MCF 10A (cell line): ENCODE results near the gene NFATC1. TPM values are rescaled to one million over a fixed set of nuclear protein-coding genes. Genes with fewer than 3 reads are reported as not detected.

Source experiments
- BruUV-seq: library from RNA; stranded (reverse); fragments of 400-500 nt; replicated peaks from 2 replicates; lab custom pipeline; 2021; lab: Mats Ljungman, UMichigan
- CTCF ChIA-PET: fragments of 300-600 bp; sonication (Branson Sonifier 250); formaldehyde crosslinking; extraction: SDS; loops from one replicate; lab custom pipeline; 2021; ENCODE audit warnings: antibody characterized with exemption, inconsistent platforms; lab: Yijun Ruan, JAX
- POLR2A ChIA-PET: fragments of 300-600, 350-650 bp; sonication (Branson Sonifier 250); formaldehyde crosslinking; extraction: SDS; loops from one replicate; lab custom pipeline; 2020; ENCODE audit warnings: antibody characterized with exemption, inconsistent platforms; lab: Yijun Ruan, JAX
- DNase-seq: peaks from one replicate; pipeline ENCODE4 v3.0.0-alpha.2; 2018; ENCODE audit not compliant: unreplicated experiment
- H3K27ac Mint-ChIP-seq: one replicate; pipeline ENCODE4 v1.8.0; 2022; ENCODE audit warnings: mild to moderate bottlenecking, low read depth, mixed read lengths; ENCODE audit not compliant: unreplicated experiment
- H3K27me3 Mint-ChIP-seq: one replicate; pipeline ENCODE4 v1.8.0; 2022; ENCODE audit warnings: mixed read lengths; ENCODE audit not compliant: insufficient read depth, unreplicated experiment
- H3K36me3 Mint-ChIP-seq: one replicate; pipeline ENCODE4 v1.8.0; 2022; ENCODE audit warnings: mild to moderate bottlenecking, moderate library complexity, mixed read lengths; ENCODE audit not compliant: insufficient read depth, unreplicated experiment
- H3K4me1 Mint-ChIP-seq: one replicate; pipeline ENCODE4 v1.8.0; 2022; ENCODE audit warnings: mixed read lengths; ENCODE audit not compliant: insufficient read depth, unreplicated experiment
- H3K4me3 Mint-ChIP-seq: one replicate; pipeline ENCODE4 v1.8.0; 2022; ENCODE audit warnings: mild to moderate bottlenecking, moderate library complexity, mixed read lengths; ENCODE audit not compliant: unreplicated experiment
- H3K9me3 Mint-ChIP-seq: one replicate; pipeline ENCODE4 v1.8.0; 2022; ENCODE audit warnings: mixed read lengths; ENCODE audit not compliant: unreplicated experiment
- CTCF ChIP-seq: fragments of 200-600 bp; IDR thresholded peaks from one replicate; pipeline ENCODE4 v1.8.0; 2022; ENCODE audit warnings: antibody characterized with exemption, mild to moderate bottlenecking; ENCODE audit not compliant: unreplicated experiment
- intact Hi-C: fragments of 100-400 bp; cut with micrococcal nuclease; formaldehyde crosslinking; loops from 2 replicates; pipeline ENCODE4 v1.14.1; 2022
- total RNA-seq: library from RNA; stranded (reverse); gene quantifications from 2 replicates; pipeline ENCODE4 v1.2.3, GENCODE V29; 2022

The NFATC1 gene
- total RNA-seq, 1 experiment from 2014 or later: 2.0 TPM

DNA sequence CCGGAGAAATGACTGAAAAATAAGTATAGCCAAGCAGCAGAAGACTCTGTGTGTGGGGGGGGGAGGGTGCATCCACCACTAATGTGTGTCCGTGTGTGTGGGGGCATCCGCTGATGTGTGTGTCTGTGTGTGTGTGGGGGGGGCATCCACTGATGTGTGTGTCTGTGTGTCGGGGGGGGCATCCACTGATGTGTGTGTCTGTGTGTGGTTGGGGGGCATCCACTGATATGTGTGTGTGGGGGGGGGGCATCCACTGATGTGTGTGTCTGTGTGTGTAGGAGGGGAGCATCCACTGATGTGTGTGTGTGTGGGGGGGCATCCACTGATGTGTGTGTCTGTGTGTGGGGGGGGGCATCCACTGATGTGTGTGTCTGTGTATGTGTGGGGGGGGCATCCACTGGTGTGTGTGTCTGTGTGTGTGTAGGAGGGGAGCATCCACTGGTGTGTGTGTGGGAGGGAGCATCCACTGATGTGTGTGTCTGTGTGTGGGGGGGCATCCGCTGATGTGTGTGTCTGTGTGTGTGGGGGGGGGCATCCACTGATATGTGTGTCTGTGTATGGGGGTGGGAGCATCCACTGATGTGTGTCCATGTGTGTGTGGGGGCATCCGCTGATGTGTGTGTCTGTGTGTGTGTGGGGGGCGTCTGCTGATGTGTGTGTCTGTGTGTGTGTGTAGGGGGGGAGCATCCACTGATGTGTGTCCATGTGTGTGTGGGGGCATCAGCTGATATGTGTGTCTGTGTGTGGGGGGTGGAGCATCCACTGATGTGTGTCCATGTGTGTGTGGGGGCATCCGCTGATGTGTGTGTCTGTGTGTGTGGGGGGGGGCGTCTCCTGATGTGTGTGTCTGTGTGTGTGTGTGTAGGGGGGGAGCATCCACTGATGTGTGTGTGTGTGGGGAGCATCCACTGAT is 125.0 kb downstream of the NFATC1 start:
- DNase-seq: no peak
- ChIA-PET CTCF (no interaction called here), POLR2A (no interaction called here)
- BruUV-seq: no TSS peak
- Mint-ChIP-seq H3K36me3 (no peaks in the 10 kb centered on the region), H3K4me1 (no peaks in the 10 kb centered on the region), H3K27ac (no peak overlapping the region), H3K27me3 (no peaks in the 10 kb centered on the region), H3K9me3 (no peaks in the 10 kb centered on the region), H3K4me3 (no peak overlapping the region)
- intact Hi-C loops: no loop called here
- TF ChIP-seq CTCF: no peak

DNA sequence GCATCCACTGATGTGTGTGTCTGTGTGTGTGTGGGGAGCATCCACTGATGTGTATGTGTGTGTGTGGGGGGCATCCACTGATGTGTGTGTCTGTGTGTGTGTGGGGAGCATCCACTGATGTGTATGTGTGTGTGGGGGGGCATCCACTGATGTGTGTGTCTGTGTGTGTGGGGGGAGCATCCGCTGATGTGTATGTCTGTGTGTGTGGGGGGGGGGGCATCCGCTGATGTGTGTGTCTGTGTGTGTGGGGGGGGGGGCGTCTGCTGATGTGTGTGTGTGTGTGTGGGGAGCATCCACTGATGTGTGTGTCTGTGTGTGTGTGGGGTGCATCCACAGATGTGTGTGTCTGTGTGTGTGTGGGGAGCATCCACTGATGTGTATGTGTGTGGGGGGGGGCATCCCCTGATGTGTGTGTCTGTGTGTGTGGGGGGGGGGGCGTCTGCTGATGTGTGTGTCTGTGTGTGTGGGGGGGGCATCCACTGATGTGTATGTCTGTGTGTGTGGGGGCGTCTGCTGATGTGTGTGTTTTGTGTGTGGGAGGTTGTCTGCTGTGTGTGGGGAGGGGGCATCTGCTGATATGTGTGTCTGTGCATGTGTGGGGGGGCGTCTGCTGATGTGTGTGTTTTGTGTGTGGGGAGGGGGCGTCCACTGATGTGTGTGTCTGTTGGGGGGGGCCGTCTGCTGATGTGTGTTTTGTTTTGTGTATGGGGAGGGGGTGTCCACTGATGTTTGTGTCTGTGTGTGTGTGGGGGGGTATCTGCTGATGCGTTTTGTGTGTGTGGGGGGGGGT is 125.9 kb downstream of the NFATC1 start:
- CTCF ChIA-PET: no interaction called here
- Mint-ChIP-seq H3K27ac (no peak overlapping the region), H3K9me3 (no peaks in the 10 kb centered on the region), H3K4me3 (no peak overlapping the region), H3K4me1 (no peaks in the 10 kb centered on the region), H3K36me3 (no peaks in the 10 kb centered on the region), H3K27me3 (no peaks in the 10 kb centered on the region)
- no peak for TF ChIP-seq CTCF
- no peak for DNase-seq
- POLR2A ChIA-PET: no interaction called here
- no TSS peak for BruUV-seq
- intact Hi-C loops: no loop called here

- BruUV-seq: no TSS peak
- CTCF ChIA-PET: interaction anchor here (0.6 kb wide), 1 partner anchor 57 kb away, joined by 3 read pairs; no protein-coding TSS in a partner anchor
- Mint-ChIP-seq H3K4me3 (no peak overlapping the region), H3K9me3 (no peaks in the 10 kb centered on the region), H3K27ac (no peak overlapping the region), H3K36me3 (no peaks in the 10 kb centered on the region), H3K27me3 (no peaks in the 10 kb centered on the region), H3K4me1 (no peaks in the 10 kb centered on the region)
- DNase-seq: no peak
- intact Hi-C loops: no loop called here
- POLR2A ChIA-PET: no interaction called here
- TF ChIP-seq CTCF: no peak
Measured at GRCh38 chr18:79522451-79523205, 126.9 kb downstream of the NFATC1 start.
